HG03139 (cell line): ENCODE results near the gene SAMD13.

Experiments
- ATAC-seq: cut with Tn5 transposase; IDR thresholded peaks from one replicate; pipeline ENCODE4 v1.9.1; 2021; ENCODE audit not compliant: unreplicated experiment

The SAMD13 gene

DNA sequence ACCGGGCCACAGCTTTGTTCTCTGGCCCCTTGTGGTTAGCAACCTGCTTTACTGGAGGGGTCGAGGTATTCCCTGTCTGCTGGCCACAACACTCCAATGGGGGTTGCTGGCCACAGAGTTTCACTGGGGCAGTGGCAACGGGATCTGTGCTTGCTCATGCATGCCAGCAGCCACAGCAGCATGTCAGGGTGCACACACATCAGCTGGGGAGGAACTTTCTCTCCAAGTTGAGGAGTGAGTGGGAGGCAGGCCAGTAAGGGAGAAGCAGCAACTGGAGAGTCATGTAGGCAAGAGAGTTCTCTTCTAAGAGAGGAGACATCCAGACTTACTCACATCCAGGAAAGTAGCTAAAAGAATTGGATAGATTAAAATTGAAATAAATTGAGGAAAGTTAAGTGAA, 38.0 kb downstream of the SAMD13 start:
- ATAC-seq = no peak

DNA sequence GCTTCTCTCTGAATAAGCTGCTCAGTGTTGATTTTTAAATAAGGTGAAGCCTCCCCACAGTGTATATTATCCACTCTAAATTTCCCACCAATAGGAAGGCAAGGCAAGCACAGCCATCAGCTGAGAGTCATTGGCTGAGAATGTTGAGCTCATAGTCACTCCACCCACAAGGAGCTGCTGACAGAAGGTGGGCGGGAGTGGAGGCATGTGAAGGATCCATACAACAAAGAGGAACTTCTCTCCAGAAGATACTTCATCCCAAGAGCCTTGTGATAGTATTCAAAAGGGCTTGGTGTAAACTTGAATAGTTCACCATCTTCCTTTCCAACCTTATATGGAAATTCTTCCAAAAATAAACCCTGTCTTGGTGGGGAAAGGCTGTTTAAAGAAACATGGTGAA, 42.8 kb downstream of the SAMD13 start:
- no peak for ATAC-seq

DNA sequence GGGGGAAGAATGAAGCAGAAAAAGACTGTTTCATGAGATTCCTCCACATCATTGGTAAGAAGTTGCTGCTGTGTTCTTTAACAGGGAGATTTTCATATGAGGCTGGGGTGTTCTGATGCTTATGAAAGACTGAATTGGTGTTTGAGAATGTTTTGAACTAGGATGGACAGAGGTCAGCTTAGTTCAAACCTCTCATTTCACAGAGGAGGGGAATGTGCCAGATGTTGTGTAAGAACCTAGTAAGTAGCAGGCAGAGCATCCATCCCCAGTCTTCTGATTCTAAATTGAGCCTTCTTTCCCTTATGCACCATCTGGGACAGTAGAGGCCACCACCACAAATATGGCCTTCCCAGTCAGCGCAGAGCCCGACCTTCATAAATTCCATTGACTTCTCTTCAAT, 43.7 kb downstream of the SAMD13 start:
- no peak for ATAC-seq

DNA sequence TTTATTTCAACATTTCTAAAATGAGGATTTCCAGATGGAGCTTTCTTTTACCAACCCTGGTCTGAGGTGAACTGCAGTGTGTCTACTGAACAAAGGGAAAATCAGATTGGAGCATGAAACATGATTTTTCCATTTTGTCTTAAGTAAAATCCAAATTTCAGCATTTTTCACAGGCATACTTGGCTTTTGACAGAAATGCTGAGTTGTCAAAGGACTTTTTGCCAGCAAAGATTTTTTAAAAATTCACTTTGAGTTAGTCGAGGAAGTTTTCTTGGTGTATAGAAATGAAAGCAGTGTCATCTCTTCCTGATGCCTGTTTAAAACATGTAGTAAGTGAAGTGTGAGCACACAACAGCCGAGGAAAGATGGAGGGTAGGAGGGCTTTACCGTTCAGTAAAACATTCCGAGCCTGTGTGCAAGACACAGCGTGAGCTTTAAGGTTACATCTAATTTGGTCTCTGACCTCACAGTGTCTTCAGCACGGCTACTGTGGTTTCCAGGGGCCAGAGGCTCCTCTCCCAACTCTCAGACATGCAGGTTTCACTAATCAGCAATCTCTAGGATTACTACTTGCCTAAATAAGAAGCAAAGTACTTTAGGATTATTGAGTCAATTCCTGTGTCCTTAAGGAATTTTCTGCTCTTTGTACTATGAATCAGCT, 45.9 kb downstream of the SAMD13 start:
- no peak for ATAC-seq

DNA sequence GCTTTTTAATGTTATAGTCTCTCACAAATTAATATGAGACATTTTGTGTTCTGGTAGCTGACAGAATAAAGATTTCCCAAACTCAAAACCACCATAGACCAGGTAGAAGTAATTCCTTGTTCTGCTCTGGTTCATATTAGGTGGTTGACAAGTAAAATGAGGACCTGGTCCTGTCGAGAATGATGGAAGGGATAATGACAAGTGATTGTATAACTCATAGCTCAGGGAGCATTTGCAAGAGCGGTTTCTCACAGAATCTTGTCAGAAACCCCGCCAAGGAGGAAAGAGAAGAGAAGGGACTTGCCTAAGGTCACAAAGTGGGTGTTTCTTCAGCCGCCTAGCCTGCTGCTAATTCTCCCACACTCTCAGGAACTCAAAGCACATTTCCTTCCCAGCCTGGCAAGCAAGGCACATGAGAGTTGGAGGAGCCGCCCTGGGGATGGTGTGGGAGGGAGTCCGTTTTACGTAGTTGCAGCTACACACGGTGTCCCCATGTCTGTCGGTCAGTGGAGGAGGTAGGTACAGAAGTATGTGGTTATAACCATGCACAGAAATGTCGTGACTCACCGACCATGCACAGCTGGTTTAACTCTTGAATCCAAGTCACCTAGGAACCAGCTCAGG, 46.5 kb downstream of the SAMD13 start:
- no peak for ATAC-seq

DNA sequence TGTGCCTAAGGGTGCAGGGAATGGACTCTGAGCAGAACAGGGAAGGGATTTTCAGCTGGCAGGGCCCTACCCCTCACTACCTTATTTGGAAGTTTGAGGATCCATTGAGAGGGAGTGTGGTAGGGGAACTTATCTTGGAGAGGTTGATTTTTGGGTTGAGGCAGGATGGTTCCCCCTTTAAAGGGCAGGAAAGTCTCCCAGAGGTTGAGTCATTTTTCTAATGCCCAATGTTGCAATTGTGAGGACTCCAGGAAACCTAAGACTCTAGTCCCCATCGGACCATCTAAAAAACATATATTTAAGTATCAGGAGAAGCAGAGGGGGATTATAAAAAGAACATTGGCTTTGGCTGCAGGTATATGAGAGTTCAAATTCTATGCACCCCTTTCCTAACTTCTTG, 47.3 kb downstream of the SAMD13 start:
- no peak for ATAC-seq

DNA sequence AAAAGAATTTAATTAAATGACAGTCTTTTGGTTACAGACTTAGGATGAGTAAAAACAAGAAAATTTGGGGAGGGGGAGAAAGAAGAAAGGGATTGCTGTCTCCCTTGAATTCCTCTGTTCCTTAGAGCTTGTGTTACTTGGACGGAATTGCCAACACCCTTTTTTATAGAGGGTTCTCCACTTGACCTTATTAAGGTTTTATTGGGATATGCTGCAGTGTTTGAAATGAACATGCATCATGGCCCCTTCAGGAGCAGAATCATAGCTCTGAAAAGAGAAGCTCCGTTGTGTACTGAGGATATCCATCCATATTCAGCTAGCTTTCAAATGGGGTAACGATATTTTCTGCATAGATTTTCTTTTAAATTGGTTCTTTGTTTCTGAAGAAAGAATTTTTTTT, 48.6 kb downstream of the SAMD13 start:
- ATAC-seq = no peak

DNA sequence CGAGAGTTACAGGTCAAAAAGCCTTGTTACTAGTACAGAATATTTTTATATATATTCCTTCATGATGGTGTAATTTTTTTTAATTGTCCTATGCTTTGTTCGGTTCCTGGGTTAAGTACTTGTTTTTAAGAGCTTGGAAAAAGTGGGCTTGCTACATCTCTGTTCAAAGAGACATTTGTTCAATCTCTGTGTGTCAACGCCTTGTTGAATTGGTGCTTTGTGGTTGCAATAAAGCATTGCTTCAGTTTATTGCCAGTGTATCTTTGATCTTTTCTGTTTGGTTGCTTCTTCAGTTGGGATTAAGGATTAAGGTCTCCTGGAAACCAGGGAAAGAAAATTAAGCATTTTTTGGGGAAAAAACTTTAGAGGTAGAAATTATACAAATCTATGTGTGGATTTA, 49.0 kb downstream of the SAMD13 start:
- ATAC-seq = no peak

DNA sequence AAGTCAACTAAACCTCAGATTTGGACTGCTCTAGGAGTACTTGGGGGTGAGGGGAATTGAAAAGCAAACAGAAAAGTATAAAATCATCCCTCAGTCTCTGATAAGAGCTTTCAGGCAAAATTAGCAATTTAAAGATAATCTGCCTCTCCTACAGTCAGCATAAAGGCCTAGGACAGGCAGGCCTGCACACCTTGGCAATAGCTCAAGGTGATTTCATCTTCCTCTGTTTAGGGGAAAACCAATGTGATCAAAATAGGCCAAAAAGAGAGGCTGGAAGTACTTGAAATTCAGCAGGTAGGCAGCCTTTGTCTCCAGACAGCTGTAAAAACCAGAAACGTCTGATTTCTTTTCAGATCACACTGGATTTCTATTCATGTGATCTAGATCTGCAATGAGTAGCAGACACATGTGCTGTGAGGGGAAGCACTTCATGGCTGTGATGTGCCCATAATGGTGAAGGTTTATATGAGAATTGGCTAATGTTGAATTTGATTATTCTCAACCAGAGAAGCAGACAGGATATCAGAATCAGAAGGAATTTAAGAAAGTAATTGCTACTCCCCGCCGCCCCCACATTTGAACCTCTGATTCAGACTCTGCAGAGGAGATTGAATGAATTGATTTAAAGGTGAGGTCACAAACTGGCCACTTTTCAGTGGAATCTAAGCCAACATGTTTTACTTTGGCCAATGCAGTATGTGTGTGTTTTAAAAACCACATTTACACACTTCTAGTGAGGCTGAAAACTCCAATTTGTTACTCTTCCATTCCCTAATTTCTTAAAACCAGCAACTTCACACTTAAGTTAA, 51.0 kb downstream of the SAMD13 start:
- ATAC-seq = no peak

DNA sequence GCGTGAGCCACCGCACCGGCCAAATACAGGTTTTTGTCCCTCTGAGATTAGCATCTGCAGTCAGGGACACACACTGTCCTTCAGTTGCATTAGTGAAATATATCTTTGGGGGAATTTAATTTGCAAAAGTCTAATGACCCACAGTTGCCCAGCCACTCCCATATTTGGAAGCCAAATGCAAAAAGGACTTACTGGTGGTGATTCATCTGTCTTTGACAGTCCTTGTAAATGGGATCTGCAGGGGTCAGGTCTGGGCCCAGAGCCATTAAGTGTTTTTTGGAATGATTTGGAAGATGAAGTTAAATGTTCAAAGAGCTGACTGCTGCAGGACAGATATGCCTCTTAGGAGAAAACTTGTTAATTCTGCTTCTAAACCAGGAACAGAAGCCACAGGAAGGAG, 52.2 kb downstream of the SAMD13 start:
- no peak for ATAC-seq

DNA sequence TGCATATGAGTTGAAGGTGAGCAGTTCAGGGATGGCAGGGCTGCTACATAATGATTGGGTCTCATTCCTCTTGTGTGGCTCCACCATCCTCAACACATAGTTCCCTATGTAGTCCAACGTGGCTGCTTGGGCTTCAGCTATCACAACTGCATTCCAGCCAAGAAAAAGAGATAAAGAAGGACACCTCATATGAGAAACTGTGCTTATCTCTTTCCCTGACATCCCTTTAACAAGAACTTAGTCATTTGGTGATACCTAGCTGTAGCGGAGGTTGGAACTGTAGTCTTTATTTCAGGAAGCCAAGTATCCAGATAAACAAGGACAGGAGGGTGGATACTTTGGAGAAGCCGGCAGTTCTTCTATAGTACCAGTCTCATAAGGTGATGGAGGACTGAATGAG, 54.0 kb downstream of the SAMD13 start:
- no peak for ATAC-seq

DNA sequence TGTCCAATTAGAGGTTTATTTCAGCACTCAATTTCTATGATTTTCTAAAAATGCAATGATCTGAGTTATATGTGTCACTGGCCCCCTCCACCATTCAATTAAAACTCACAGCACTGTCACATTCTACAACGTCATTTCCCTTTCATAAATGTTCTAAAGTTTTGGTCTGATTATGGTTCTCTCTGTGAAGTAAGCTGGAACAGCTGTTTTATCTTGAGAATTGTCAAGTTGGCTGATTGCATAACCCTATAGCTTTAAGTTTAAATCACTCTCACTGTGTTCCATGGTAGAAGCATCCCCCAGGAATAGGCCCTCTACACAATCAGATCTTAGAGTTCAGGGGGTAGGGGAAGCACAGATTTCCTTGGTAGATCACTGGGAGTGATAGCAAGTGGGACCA, 55.4 kb downstream of the SAMD13 start:
- no peak for ATAC-seq

DNA sequence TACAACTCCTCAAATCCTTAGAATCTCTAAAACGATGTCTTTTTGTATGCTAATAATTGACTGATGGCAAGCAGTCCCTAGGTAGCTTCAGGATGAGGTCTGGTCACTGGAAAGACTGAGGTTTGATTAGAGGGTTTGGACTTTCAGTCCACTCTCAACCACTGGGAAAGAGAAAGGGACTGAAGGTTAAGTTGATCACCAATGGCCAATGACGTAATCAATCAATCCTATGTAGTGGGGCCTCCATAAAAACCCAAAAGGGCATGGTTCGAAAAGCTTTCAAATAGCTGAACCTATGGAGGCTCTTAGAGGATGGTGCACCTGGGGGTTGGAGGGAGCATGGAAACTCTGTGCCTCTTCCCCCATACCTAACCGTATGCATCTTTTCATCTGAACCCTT, 57.2 kb downstream of the SAMD13 start:
- ATAC-seq = no peak

DNA sequence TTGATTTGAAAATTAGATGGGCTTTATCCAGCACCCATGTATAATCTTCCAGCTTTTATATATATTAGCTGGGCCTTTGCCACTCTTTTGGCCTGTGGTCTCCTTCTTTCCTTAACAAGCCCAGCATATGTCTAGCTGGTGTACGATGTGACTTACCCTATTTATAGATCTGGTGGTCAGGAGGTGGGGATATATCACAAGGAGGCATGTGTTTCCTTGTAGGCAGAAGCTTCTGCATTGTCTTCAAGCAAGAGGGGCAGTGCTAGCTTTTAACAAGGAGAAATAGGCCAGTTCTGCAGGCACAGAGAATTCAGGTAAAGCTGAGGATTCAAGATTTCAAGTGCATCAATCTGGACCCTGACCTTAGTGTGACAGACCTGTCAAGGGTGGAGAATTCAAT, 58.8 kb downstream of the SAMD13 start:
- ATAC-seq = no peak

DNA sequence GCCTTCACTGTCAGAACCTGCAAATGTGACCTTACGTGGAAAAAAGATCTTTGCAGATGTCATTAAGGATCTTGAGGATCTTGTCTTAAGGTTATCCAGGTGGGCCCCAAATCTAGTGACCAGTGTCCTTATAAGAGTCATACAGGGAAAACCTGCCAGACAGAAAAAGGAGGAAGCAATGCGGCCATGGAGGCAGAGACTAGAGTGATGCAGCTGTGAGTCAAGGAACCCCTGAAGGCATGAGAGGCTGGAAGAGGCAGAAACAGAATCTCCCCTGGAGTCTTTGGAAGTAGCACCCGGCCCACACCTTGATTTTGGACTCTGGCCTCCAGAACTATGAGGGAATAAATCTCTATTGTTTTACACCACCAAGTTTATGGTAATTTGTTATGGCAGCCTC, 60.3 kb downstream of the SAMD13 start:
- ATAC-seq = no peak

DNA sequence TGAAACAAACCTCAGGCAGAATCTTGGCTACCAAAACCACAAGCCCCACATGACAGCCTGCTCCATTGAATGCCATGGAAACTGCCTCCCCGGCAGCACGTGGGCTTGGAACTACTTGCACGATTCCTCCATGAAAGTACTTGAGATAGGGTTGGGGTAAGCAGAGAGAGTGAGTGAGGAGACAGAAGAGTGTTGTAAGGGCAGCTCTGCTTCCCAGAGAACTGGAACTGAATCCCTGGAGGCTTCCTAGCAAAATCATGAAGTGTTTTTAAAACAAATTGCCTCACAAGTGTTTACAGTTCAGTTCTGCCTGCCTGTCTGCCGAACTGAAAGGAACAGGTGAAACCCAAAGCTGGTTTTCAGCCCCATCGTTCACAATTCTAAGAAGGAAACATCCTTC, 61.5 kb downstream of the SAMD13 start:
- ATAC-seq = no peak

DNA sequence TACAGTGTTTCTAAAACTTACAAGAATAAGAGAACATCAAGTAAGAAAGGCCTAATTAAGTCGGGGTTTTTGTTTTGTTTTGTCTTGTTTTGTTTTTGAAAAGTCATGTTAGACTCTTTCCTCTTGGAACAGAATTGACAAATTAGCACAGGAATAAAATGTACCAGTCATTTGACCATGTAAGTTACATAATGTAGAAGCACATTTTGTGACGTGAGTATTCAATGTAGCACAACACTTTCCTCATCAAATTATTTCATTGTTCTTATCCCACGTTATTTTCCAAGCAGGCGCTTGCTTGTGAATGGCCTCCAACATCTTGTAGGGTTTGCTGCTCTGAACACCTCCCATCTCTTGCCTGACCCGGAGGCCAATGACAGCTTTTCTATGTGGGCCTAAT, 62.1 kb downstream of the SAMD13 start:
- no peak for ATAC-seq

DNA sequence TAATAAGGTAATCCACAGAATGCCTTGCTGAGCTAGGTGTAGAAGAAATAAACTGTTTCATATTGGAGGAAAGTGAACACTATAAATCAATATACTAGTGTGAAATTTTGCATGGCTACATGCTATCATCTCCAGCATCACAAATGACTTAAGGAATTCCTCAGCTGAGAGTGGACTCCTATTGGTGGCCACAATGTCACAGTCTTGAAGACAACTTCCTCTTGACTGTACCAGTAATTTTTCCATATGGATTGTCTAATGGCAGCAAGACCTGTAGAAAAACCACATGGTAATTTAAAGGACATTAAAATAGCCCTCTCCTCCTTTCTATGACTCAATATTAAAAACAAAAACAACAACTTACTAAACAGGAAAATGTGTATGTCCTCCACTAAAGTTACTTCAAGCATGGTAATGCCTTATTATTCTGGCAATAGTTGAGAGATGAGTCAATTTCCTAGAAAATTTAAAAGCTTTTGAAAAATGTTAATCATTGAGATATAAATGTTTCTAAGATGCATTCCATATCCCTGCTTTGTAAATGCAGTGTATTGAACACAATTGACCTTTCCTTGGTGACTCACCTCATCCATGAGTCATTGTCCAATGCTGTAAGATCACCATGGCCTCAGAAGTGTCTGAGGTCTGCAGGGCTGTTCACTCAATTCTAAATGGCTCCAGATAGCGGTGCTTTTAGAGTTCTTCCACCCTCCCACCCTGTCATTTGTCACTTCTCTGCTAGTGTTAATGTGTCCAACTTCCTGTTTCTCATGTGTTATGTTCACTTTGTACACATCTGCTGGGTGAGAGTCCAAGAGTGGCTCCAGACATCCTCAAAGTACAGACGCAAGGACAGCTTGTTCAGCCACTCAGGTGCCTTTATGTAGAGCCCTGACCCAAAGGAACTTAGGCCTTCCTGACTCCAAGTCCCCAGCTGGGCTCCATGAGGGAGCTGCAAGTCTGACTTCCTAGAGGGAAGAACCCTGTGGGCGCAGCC, 64.0 kb downstream of the SAMD13 start:
- no peak for ATAC-seq

DNA sequence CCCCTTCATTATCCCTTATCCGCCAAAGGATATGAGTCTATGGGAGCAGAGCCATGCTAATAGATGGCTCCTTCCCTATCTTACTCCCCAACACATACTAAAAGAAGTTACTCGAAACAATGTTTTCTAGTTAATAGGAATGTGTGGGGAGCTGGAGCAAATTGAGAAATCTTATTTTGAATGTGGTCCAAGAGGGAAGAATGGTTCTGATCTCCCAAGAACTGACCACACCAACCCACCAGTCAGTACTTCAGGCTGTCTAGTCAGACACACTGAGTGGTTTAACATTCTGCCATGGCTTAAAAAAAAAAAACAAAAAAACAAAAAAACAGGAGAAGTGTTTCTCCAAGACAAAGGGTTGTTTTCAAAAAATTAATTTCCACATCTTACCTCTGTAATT, 65.3 kb downstream of the SAMD13 start:
- ATAC-seq = no peak

DNA sequence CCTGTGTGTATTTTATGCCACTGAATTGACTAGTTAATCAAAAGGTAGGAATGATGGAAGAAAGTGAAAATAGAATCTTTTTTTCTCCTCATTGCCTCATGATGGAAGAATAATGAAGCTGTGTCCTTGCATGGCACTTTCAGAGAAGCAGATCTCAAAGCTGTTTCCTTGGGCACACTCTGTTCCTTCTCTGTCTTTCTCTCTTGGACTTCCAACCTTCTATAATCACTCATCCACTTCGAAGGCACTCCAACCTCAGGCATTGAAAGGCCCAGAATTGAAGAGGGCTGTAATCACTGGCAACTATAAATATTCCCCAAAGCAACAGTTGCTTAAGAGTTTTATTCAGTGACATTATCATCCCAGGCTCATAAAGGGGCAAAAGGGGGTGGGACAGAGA, 65.7 kb downstream of the SAMD13 start:
- no peak for ATAC-seq

DNA sequence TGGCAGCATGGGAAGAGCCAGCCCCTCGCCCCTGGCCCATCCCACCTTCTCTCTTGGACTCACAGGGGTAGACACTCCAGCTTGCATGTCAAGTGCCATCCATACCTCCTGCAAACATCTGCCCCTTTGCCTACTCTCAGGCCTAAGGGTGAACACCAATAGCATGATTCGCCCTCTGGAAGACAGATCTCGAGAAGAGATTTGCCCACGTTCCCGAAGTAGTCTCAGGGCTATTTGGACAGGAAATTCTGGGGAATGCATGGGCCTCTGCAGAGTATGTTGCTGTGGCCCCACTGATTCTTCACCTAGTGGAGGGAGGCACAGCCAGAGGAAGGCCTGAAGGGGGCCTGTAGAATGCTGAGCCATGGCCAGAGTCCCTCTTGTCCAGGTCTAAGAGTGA, 66.9 kb downstream of the SAMD13 start:
- ATAC-seq = no peak
